Prostate gland (tissue), 2 donors: Measurements from ENCODE around the gene DNAAF5. TPM values are rescaled to one million over a fixed set of nuclear protein-coding genes. Genes with fewer than 3 reads are reported as not detected.
A peak's percentile ranks its signal among the peaks of the same experiment; 100 is the strongest.

Experiments
- DNase-seq: peaks from one replicate; pipeline ENCODE4 v3.0.0-alpha.2; 2019; ENCODE audit warnings: low spot score
- H3K27ac ChIP-seq, 2 donors: fragments of 200-600 bp; sonication (generic); 2 replicates each; pipeline ENCODE4 v1.5.1; 2017 to 2019
- H3K27me3 ChIP-seq: fragments of 200-600 bp; sonication (generic); replicated peaks from 2 replicates; pipeline ENCODE4 v1.5.1; 2019; ENCODE audit not compliant: insufficient read depth
- H3K36me3 ChIP-seq, 2 donors: fragments of 200-600 bp; sonication (generic); 1 replicate in 1 of 2; 2 replicates in 1 of 2; pipeline versions ENCODE4 v1.5.1 to v1.8.1; 2017 to 2019
- H3K4me1 ChIP-seq: fragments of 200-600 bp; sonication (generic); replicated peaks from 2 replicates; pipeline ENCODE4 v1.5.1; 2019
- H3K4me3 ChIP-seq, 2 donors: fragments of 200-600 bp; sonication (generic); 2 replicates each; pipeline ENCODE4 v1.5.1; 2017 to 2019
- H3K9me3 ChIP-seq: fragments of 200-600 bp; sonication (generic); 2 replicates; pipeline ENCODE4 v1.5.1; 2017
- CTCF ChIP-seq, 4 experiments: fragments of 200-600 bp in 2 of 4; fragments of 450-650 bp in 2 of 4; sonication (generic) in 2 of 4; IDR thresholded peaks; 1 replicate in 3 of 4; 2 replicates in 1 of 4; pipeline ENCODE4 v1.5.1; 2016 to 2019; ENCODE audit warnings: antibody characterized with exemption in 4 of 4, mild to moderate bottlenecking in 2 of 4, moderate library complexity in 2 of 4
- POLR2A ChIP-seq: fragments of 450-650 bp; IDR thresholded peaks from one replicate; pipeline ENCODE4 v1.6.1; 2016; ENCODE audit warnings: antibody characterized with exemption, mild to moderate bottlenecking
- POLR2AphosphoS5 ChIP-seq: sonication (generic); formaldehyde crosslinking; IDR thresholded peaks from one replicate; pipeline ENCODE4 v1.6.1; 2017; ENCODE audit warnings: antibody characterized with exemption
- WGBS: methylation state at CpG from one replicate; pipeline ENCODE4 v1.1.5; 2018; 5-methylcytosine and 5-hydroxymethylcytosine counted together
- intact Hi-C: fragments of 100-400 bp; cut with DNase I; formaldehyde crosslinking; loops from one replicate; pipeline ENCODE4 v1.14.2; 2022
- total RNA-seq, 2 donors: library from RNA; depleted of rRNA; stranded (reverse); fragments of >200 nt; gene quantifications; one replicate each; pipeline ENCODE4 v1.1.0, GENCODE V29; 2016

DNAAF5 gene
- total RNA-seq, 2 donors from 2014 or later = 30.8 to 52.0 TPM

GRCh38 chr7:703049-703448 lies 23.4 kb upstream of the DNAAF5 start:
- Histone ChIP-seq H3K4me1 (no peaks in the 10 kb centered on the region), H3K9me3 (no peaks in the 10 kb centered on the region), H3K4me3 (no peak overlapping the region), H3K36me3 (no peaks in the 10 kb centered on the region), H3K27me3 (no peaks in the 10 kb centered on the region), H3K27ac (no peak overlapping the region)
- intact Hi-C loops = no loop called here
- 92% methylated on average over 3 of the region's 3 CpGs for WGBS
- TF ChIP-seq CTCF (IDR thresholded peaks at IDR 0.05) = no peak
- TF ChIP-seq POLR2AphosphoS5 = no peak
- TF ChIP-seq POLR2A = no peak
- DNase-seq = no peak

- no peak for DNase-seq
- Histone ChIP-seq H3K9me3 (no peaks in the 10 kb centered on the region), H3K27me3 (no peaks in the 10 kb centered on the region), H3K36me3 (no peaks in the 10 kb centered on the region), H3K4me1 (no peaks in the 10 kb centered on the region), H3K4me3 (no peak overlapping the region), H3K27ac (no peak overlapping the region)
- WGBS = 80% methylated on average over 7 of the region's 7 CpGs
- intact Hi-C loops = no loop called here
- peak; percentile 29 for TF ChIP-seq POLR2AphosphoS5
- no peak for TF ChIP-seq CTCF (IDR thresholded peaks at IDR 0.05)
- no peak for TF ChIP-seq POLR2A
Measured at GRCh38 chr7:706721-707120, 19.8 kb upstream of the DNAAF5 start.

GRCh38 chr7:707296-708000 lies 19.1 kb upstream of the DNAAF5 start:
- no peaks in the 10 kb centered on the region for H3K36me3 ChIP-seq
- H3K27ac ChIP-seq = no peak overlapping the region
- DNase-seq = no peak
- WGBS = 90% methylated on average over 17 of the region's 17 CpGs
- no peaks in the 10 kb centered on the region for H3K27me3 ChIP-seq
- TF ChIP-seq POLR2AphosphoS5 = no peak
- no peak for TF ChIP-seq CTCF (IDR thresholded peaks at IDR 0.05)
- TF ChIP-seq POLR2A = no peak
- no peaks in the 10 kb centered on the region for H3K9me3 ChIP-seq
- intact Hi-C loops = no loop called here
- no peak overlapping the region for H3K4me3 ChIP-seq
- no peaks in the 10 kb centered on the region for H3K4me1 ChIP-seq

- Histone ChIP-seq H3K27ac (no peak overlapping the region), H3K27me3 (no peaks in the 10 kb centered on the region), H3K4me3 (no peak overlapping the region), H3K9me3 (no peaks in the 10 kb centered on the region), H3K36me3 (no peaks in the 10 kb centered on the region), H3K4me1 (no peaks in the 10 kb centered on the region)
- WGBS = 93% methylated on average over 14 of the region's 14 CpGs
- intact Hi-C loops = no loop called here
- TF ChIP-seq POLR2A (no peak), CTCF (IDR thresholded peaks at IDR 0.05) (no peak), POLR2AphosphoS5 (no peak)
- no peak for DNase-seq
Measured at GRCh38 chr7:710161-710560, 16.3 kb upstream of the DNAAF5 start.
